H9 (cell line): ENCODE data around the gene GGA1. TPM values are rescaled to one million over a fixed set of nuclear protein-coding genes. Genes with fewer than 3 reads are reported as not detected.

Experiments used
- DNase-seq: peaks from one replicate; pipeline ENCODE4 v3.0.0-alpha.2; 2017
- H2AFZ ChIP-seq: one replicate; pipeline ENCODE4 v1.6.1; 2013; ENCODE audit warnings: mild to moderate bottlenecking, low read length, control low read depth, moderate library complexity
- H2AK5ac ChIP-seq: 2 replicates; pipeline ENCODE4 v1.6.1; 2013; ENCODE audit warnings: low read length, control low read depth, mixed read lengths; ENCODE audit not compliant: insufficient read length
- H2BK120ac ChIP-seq: one replicate; pipeline ENCODE4 v1.6.1; 2013; ENCODE audit warnings: low read depth, mild to moderate bottlenecking, low read length, control low read depth, inconsistent platforms; ENCODE audit not compliant: poor library complexity, severe bottlenecking
- H2BK12ac ChIP-seq: 2 replicates; pipeline ENCODE4 v1.6.1; 2013; ENCODE audit warnings: low read length, control low read depth, mixed read lengths, low read depth; ENCODE audit not compliant: insufficient read length
- H2BK15ac ChIP-seq: 2 replicates; pipeline ENCODE4 v1.6.1; 2013; ENCODE audit warnings: low read depth, low read length, control low read depth
- H2BK20ac ChIP-seq: one replicate; pipeline ENCODE4 v1.6.1; 2013; ENCODE audit warnings: low read depth, mild to moderate bottlenecking, low read length, control low read depth, inconsistent platforms; ENCODE audit not compliant: poor library complexity, severe bottlenecking
- H2BK5ac ChIP-seq: 2 replicates; pipeline ENCODE4 v1.6.1; 2013; ENCODE audit warnings: low read length, control low read depth, mixed read lengths; ENCODE audit not compliant: insufficient read length
- H3K14ac ChIP-seq: 2 replicates; pipeline ENCODE4 v1.6.1; 2013; ENCODE audit warnings: low read length, control low read depth; ENCODE audit not compliant: insufficient read depth
- H3K18ac ChIP-seq: 2 replicates; pipeline ENCODE4 v1.6.1; 2013; ENCODE audit warnings: low read depth, mild to moderate bottlenecking, mixed read lengths, low read length, control low read depth; ENCODE audit not compliant: insufficient read length
- H3K23ac ChIP-seq: 2 replicates; pipeline ENCODE4 v1.6.1; 2013; ENCODE audit warnings: low read length, control low read depth, mixed read lengths, low read depth; ENCODE audit not compliant: insufficient read length
- H3K23me2 ChIP-seq: 2 replicates; pipeline ENCODE4 v1.6.1; 2013; ENCODE audit warnings: low read depth, mild to moderate bottlenecking, mixed read lengths, low read length, control low read depth; ENCODE audit not compliant: insufficient read length, poor library complexity, severe bottlenecking
- H3K27ac ChIP-seq: 2 replicates; pipeline ENCODE4 v1.5.1; 2013; ENCODE audit warnings: low read length, control low read depth, mixed read lengths, low read depth; ENCODE audit not compliant: insufficient read length
- H3K27me3 ChIP-seq: 2 replicates; pipeline ENCODE4 v1.6.1; 2013; ENCODE audit warnings: low read length, control low read depth, inconsistent platforms; ENCODE audit not compliant: insufficient read depth
- H3K4ac ChIP-seq: 2 replicates; pipeline ENCODE4 v1.6.1; 2013; ENCODE audit warnings: low read depth, mild to moderate bottlenecking, control low read depth, inconsistent platforms, low read length, moderate library complexity
- H3K4me1 ChIP-seq: 2 replicates; pipeline ENCODE4 v1.6.1; 2013; ENCODE audit warnings: low read length, control low read depth, inconsistent platforms; ENCODE audit not compliant: insufficient read depth
- H3K4me2 ChIP-seq: 2 replicates; pipeline ENCODE4 v1.6.1; 2013; ENCODE audit warnings: low read length, control low read depth, mixed read lengths; ENCODE audit not compliant: insufficient read length, insufficient read depth
- H3K56ac ChIP-seq: 2 replicates; pipeline ENCODE4 v1.6.1; 2013; ENCODE audit warnings: low read depth, mild to moderate bottlenecking, mixed read lengths, low read length, control low read depth; ENCODE audit not compliant: insufficient read length
- H3K79me1 ChIP-seq: 2 replicates; pipeline ENCODE4 v1.6.1; 2013; ENCODE audit warnings: low read depth, mild to moderate bottlenecking, moderate library complexity, low read length, control low read depth, inconsistent platforms; ENCODE audit not compliant: insufficient read depth, poor library complexity, severe bottlenecking
- H3K79me2 ChIP-seq: 2 replicates; pipeline ENCODE4 v1.6.1; 2013; ENCODE audit warnings: low read length, control low read depth, inconsistent platforms; ENCODE audit not compliant: insufficient read depth
- H3K9ac ChIP-seq: 2 replicates; pipeline ENCODE4 v1.6.1; 2013; ENCODE audit warnings: low read length, control low read depth, mixed read lengths; ENCODE audit not compliant: insufficient read length; ENCODE audit errors: extremely low read depth
- H3K9me3 ChIP-seq: one replicate; pipeline ENCODE4 v1.6.1; 2013; ENCODE audit warnings: low read depth, low read length, inconsistent platforms; ENCODE audit not compliant: control insufficient read depth
- H3T11ph ChIP-seq: one replicate; pipeline ENCODE4 v1.6.1; 2013; ENCODE audit warnings: mild to moderate bottlenecking, low read length, control low read depth, inconsistent platforms
- H4K20me1 ChIP-seq: one replicate; pipeline ENCODE4 v1.6.1; 2013; ENCODE audit not compliant: control insufficient read depth, insufficient read length, insufficient read depth
- H4K5ac ChIP-seq: 2 replicates; pipeline ENCODE4 v1.6.1; 2013; ENCODE audit warnings: low read depth, mild to moderate bottlenecking, mixed read lengths, low read length, control low read depth; ENCODE audit not compliant: insufficient read length
- H4K8ac ChIP-seq: replicated peaks from 2 replicates; pipeline ENCODE4 v1.6.1; 2013; ENCODE audit warnings: low read length, control low read depth, mixed read lengths, low read depth; ENCODE audit not compliant: insufficient read length
- H4K91ac ChIP-seq: 2 replicates; pipeline ENCODE4 v1.6.1; 2013; ENCODE audit warnings: low read depth, mild to moderate bottlenecking, moderate library complexity, mixed read lengths, low read length, control low read depth; ENCODE audit not compliant: insufficient read length
- H3K27ac Mint-ChIP-seq, 3 experiments: 2 replicates in 2 of 3; 3 replicates in 1 of 3; pipeline ENCODE4 v1.8.0; 2020 to 2021; ENCODE audit warnings: mixed read lengths in 3 of 3, mild to moderate bottlenecking in 1 of 3, moderate library complexity in 1 of 3
- H3K27me3 Mint-ChIP-seq: 2 replicates; pipeline ENCODE4 v1.8.0; 2021; ENCODE audit warnings: low read depth, mild to moderate bottlenecking, moderate library complexity, mixed read lengths
- H3K36me3 Mint-ChIP-seq, 3 experiments: 2 replicates in 2 of 3; 3 replicates in 1 of 3; pipeline ENCODE4 v1.8.0; 2020 to 2021; ENCODE audit warnings: low read depth in 3 of 3, mixed read lengths in 3 of 3; ENCODE audit not compliant: insufficient read depth in 1 of 3
- H3K4me1 Mint-ChIP-seq, 2 experiments: 2 replicates each; pipeline ENCODE4 v1.8.0; 2020; ENCODE audit warnings: mixed read lengths in 2 of 2
- H3K4me3 Mint-ChIP-seq, 2 experiments: 2 replicates in 1 of 2; 3 replicates in 1 of 2; pipeline ENCODE4 v1.8.0; 2020 to 2021; ENCODE audit warnings: mild to moderate bottlenecking in 2 of 2, mixed read lengths in 2 of 2, moderate library complexity in 1 of 2
- H3K9me3 Mint-ChIP-seq, 2 experiments: 2 replicates in 1 of 2; 3 replicates in 1 of 2; pipeline ENCODE4 v1.8.0; 2020; ENCODE audit warnings: mild to moderate bottlenecking in 2 of 2, mixed read lengths in 2 of 2, moderate library complexity in 1 of 2
- CTCF ChIP-seq: fragments of 200-600 bp; sonication (generic); conservative IDR thresholded peaks from 3 replicates; pipeline ENCODE4 v1.8.0; 2021; ENCODE audit warnings: antibody characterized with exemption, mild to moderate bottlenecking
- WGBS: extraction: QIAGEN DNeasy Blood & Tissue Kit; methylation state at CpG from one replicate; pipeline ENCODE4 v1.1.7; 2013; ENCODE audit warnings: missing lambda C conversion rate, low lambda C conversion rate, mixed read lengths; ENCODE audit not compliant: insufficient read length; ENCODE audit errors: extremely low coverage; 5-methylcytosine and 5-hydroxymethylcytosine counted together
- total RNA-seq: library from RNA; stranded (reverse); gene quantifications from 2 replicates; pipeline ENCODE4 v1.2.1, GENCODE V29; 2021

The GGA1 gene
- total RNA-seq, 1 experiment from 2014 or later = 61.7 TPM

- Histone ChIP-seq H3K4me1 (peaks cover 5% of the 10 kb centered on the region; the same call in 1 of the 2 replicates), H3K23ac (no peak overlapping the region), H3K14ac (no peak overlapping the region), H2BK12ac (no peak overlapping the region), H3K79me2 (no peaks in the 10 kb centered on the region), H3K9ac (no peak overlapping the region), H2AK5ac (no peak overlapping the region), H3K4me2 (no peak overlapping the region), H3K79me1 (no peaks in the 10 kb centered on the region), H4K8ac (no peak overlapping the region), H2AFZ (no peak overlapping the region), H3K56ac (no peak overlapping the region), H4K5ac (no peak overlapping the region), H3K27ac (no peak overlapping the region), H2BK5ac (no peak overlapping the region), H2BK120ac (no peak overlapping the region), H3K23me2 (peaks cover 2% of the 10 kb centered on the region), H3T11ph (no peak overlapping the region), H4K91ac (no peak overlapping the region), H3K18ac (no peak overlapping the region), H3K4ac (no peak overlapping the region), H4K20me1 (no peaks in the 10 kb centered on the region), H2BK20ac (no peak overlapping the region), H3K9me3 (no peaks in the 10 kb centered on the region), H3K27me3 (no peaks in the 10 kb centered on the region), H2BK15ac (no peak overlapping the region)
- Mint-ChIP-seq H3K9me3 (no peaks in the 10 kb centered on the region), H3K4me1 (peaks cover 11 to 19% of the 10 kb centered on the region in 2 experiments), H3K36me3 (no peaks in the 10 kb centered on the region), H3K4me3 (no peak overlapping the region), H3K27ac (no peak overlapping the region; a peak in 1 of 7 replicates), H3K27me3 (peaks cover 16% of the 10 kb centered on the region)
- no CpG with 5 or more reads among the region's 9 CpGs for WGBS
- no peak for DNase-seq
- no peak for TF ChIP-seq CTCF
Measured at GRCh38 chr22:37581504-37581903, 27.1 kb upstream of the GGA1 start.
